Endothelial cell of umbilical vein (primary cell): Measurements from ENCODE around the gene VEGFA. TPM values are rescaled to one million over a fixed set of nuclear protein-coding genes. Genes with fewer than 3 reads are reported as not detected.

Source experiments
- BruUV-seq: library from RNA; stranded (reverse); fragments of 400-500 nt; replicated peaks from 2 replicates; lab custom pipeline; 2021; lab: Mats Ljungman, UMichigan
- CTCF ChIA-PET: fragments of 300-600, 350-600 bp; sonication (Branson Sonifier 250); formaldehyde crosslinking; loops from one replicate; lab custom pipeline; 2021; ENCODE audit warnings: antibody characterized with exemption, inconsistent platforms; lab: Charles Lee
- POLR2A ChIA-PET: fragments of 300-600, 350-600 bp; sonication (Branson Sonifier 250); formaldehyde crosslinking; loops from one replicate; lab custom pipeline; 2021; ENCODE audit warnings: antibody characterized with exemption, inconsistent platforms; lab: Charles Lee
- DNase-seq: peaks from one replicate; pipeline ENCODE4 v3.0.0-alpha.2; 2011; ENCODE audit warnings: low read depth, low spot score
- FAIRE-seq: peaks from 2 replicates; lab custom pipeline; 2011; peaks lifted over from hg19 to GRCh38; lab: Jason Lieb, UNC
- H2AFZ ChIP-seq: 2 replicates; pipeline ENCODE4 v1.6.0; 2012; ENCODE audit warnings: low read depth, low read length, control low read depth, inconsistent platforms
- H3K27ac ChIP-seq: 2 replicates; pipeline ENCODE4 v1.5.1; 2011; ENCODE audit warnings: low read depth, mild to moderate bottlenecking, control low read depth, low read length, moderate library complexity; ENCODE audit not compliant: insufficient read depth
- H3K27me3 ChIP-seq, 2 experiments: 2 replicates each; pipeline versions ENCODE4 v1.6.0 to v1.6.1; 2011; ENCODE audit warnings: low read length in 2 of 2, mixed read lengths in 1 of 2; ENCODE audit not compliant: control insufficient read depth in 2 of 2, insufficient read depth in 2 of 2
- H3K36me3 ChIP-seq, 2 experiments: 2 replicates in 1 of 2; 3 replicates in 1 of 2; pipeline ENCODE4 v1.5.1; 2011; ENCODE audit warnings: low read length in 2 of 2, mild to moderate bottlenecking in 1 of 2, moderate library complexity in 1 of 2; ENCODE audit not compliant: control insufficient read depth in 2 of 2, insufficient read depth in 2 of 2; ENCODE audit errors: extremely low read depth in 1 of 2
- H3K4me1 ChIP-seq: 3 replicates; pipeline ENCODE4 v1.5.1; 2011; ENCODE audit warnings: mild to moderate bottlenecking, low read length; ENCODE audit not compliant: control insufficient read depth, insufficient read depth; ENCODE audit errors: extremely low read depth
- H3K4me2 ChIP-seq: 2 replicates; pipeline ENCODE4 v1.6.1; 2011; ENCODE audit warnings: low read length, control low read depth, mixed read lengths; ENCODE audit not compliant: insufficient read depth
- H3K4me3 ChIP-seq, 3 experiments: fragments of 200-600 bp in 1 of 3; sonication (generic), shearing (Covaris generic) in 1 of 3; replicated peaks in 1 of 3; 2 replicates each; pipeline ENCODE4 v1.5.1; 2011 to 2016; ENCODE audit warnings: control low read depth in 3 of 3, low read length in 3 of 3, mild to moderate bottlenecking in 2 of 3, inconsistent platforms in 1 of 3, low read depth in 1 of 3, moderate library complexity in 1 of 3; ENCODE audit not compliant: insufficient read depth in 1 of 3
- H3K79me2 ChIP-seq: 2 replicates; pipeline ENCODE4 v1.6.0; 2012; ENCODE audit warnings: low read length, inconsistent platforms; ENCODE audit not compliant: control insufficient read depth, insufficient read depth
- H3K9ac ChIP-seq: replicated peaks from 2 replicates; pipeline ENCODE3; 2011; ENCODE audit warnings: low read length, control low read depth; ENCODE audit not compliant: insufficient read depth; ENCODE audit errors: extremely low read depth
- H3K9me1 ChIP-seq: replicated peaks from 3 replicates; pipeline ENCODE4 v1.6.0; 2011; ENCODE audit warnings: mild to moderate bottlenecking, low read length; ENCODE audit not compliant: control insufficient read depth, insufficient read depth; ENCODE audit errors: extremely low read depth
- H3K9me3 ChIP-seq: replicated peaks from 2 replicates; pipeline ENCODE4 v1.5.1; 2012; ENCODE audit warnings: low read length, inconsistent platforms; ENCODE audit not compliant: control insufficient read depth, insufficient read depth
- H4K20me1 ChIP-seq: replicated peaks from 2 replicates; pipeline ENCODE3; 2011; ENCODE audit warnings: mild to moderate bottlenecking, low read length; ENCODE audit not compliant: control insufficient read depth, insufficient read depth; ENCODE audit errors: extremely low read depth
- CTCF ChIP-seq, 2 donors: IDR thresholded peaks; 1 replicate in 1 of 2; 2 replicates in 1 of 2; pipeline ENCODE4 v1.5.1; 2011; ENCODE audit warnings: low read length in 2 of 2, mild to moderate bottlenecking in 2 of 2, moderate library complexity in 2 of 2, control low read depth in 1 of 2, inconsistent platforms in 1 of 2, low read depth in 1 of 2; ENCODE audit not compliant: insufficient read depth in 1 of 2; ENCODE audit errors: extremely low read depth in 1 of 2
- EZH2 ChIP-seq: IDR thresholded peaks from 2 replicates; pipeline ENCODE4 v1.6.1; 2012; ENCODE audit warnings: borderline replicate concordance, low read depth, mild to moderate bottlenecking, moderate library complexity, low read length, inconsistent platforms; ENCODE audit not compliant: severe bottlenecking
- FOS ChIP-seq: IDR thresholded peaks from 2 replicates; pipeline ENCODE4 v1.6.1; 2011; ENCODE audit warnings: mild to moderate bottlenecking, low read length, moderate library complexity, borderline replicate concordance; ENCODE audit not compliant: insufficient read depth
- GATA2 ChIP-seq: IDR thresholded peaks from 2 replicates; pipeline ENCODE4 v1.7.0; 2011; ENCODE audit warnings: low read depth, mild to moderate bottlenecking, moderate library complexity, mixed read lengths, low read length; ENCODE audit not compliant: insufficient read length, insufficient read depth
- JUN ChIP-seq: IDR thresholded peaks from 2 replicates; pipeline ENCODE4 v1.6.1; 2011; ENCODE audit warnings: borderline replicate concordance, low read depth; ENCODE audit not compliant: insufficient read length, insufficient read depth
- MAX ChIP-seq: IDR thresholded peaks from 2 replicates; pipeline ENCODE4 v1.6.1; 2011; ENCODE audit not compliant: insufficient read depth, insufficient read length
- MYC ChIP-seq: IDR thresholded peaks from one replicate; pipeline ENCODE4 v1.6.1; 2011; ENCODE audit warnings: mild to moderate bottlenecking, low read depth, low read length
- POLR2A ChIP-seq: IDR thresholded peaks from 2 replicates; pipeline ENCODE4 v1.6.1; 2012; ENCODE audit warnings: low read depth, mild to moderate bottlenecking, control low read depth, low read length
- POLR2AphosphoS5 ChIP-seq: IDR thresholded peaks from 2 replicates; pipeline ENCODE4 v1.6.1; 2012; ENCODE audit warnings: low read depth, mild to moderate bottlenecking, control low read depth, low read length, moderate library complexity; ENCODE audit not compliant: insufficient read depth
- dilution Hi-C: fragments of 300-500 bp; cut with MboI; formaldehyde crosslinking; loops from one replicate; pipeline ENCODE4 v1.15.0; 2019; ENCODE audit warnings: low sequenced_read_pairs; ENCODE audit not compliant: extremely low pct_ligation_motif_present
- intact Hi-C: fragments of 100-400 bp; cut with micrococcal nuclease; formaldehyde crosslinking; loops from one replicate; pipeline ENCODE4 v1.10.0; 2022
- polyA plus RNA-seq, 4 experiments: library from polyadenylated mRNA; depleted of rRNA in 3 of 4; stranded (reverse) in 3 of 4; unstranded in 1 of 4; fragments of >200 nt; gene quantifications; 2 replicates each; pipeline versions ENCODE4 v1.2.1 to v1.2.3, GENCODE V29; 2011 to 2012; ENCODE audit warnings: missing spikeins in 1 of 4
- total RNA-seq: library from RNA; stranded (reverse); gene quantifications from 2 replicates; pipeline ENCODE4 v1.2.3, GENCODE V29; 2021

Gene VEGFA
- total and polyA plus RNA-seq, 2 donors (not counting 3 experiments of a cell fraction or from before 2014, with no cell fraction given) = 18.1 to 19.9 TPM

GRCh38 chr6:43748765-43749164 lies 21.2 kb upstream of the VEGFA start:
- no peak overlapping the region for H3K4me2 ChIP-seq
- TF ChIP-seq MYC = no peak
- TF ChIP-seq CTCF (IDR thresholded peaks at IDR 0.05; ENCODE audit: extremely low read depth in 1 of 2, insufficient read depth in 1 of 2, low read depth in 1 of 2, low read length in 2 of 2) = no peak
- TF ChIP-seq MAX = no peak
- TF ChIP-seq JUN = no peak
- TF ChIP-seq EZH2 = no peak
- no peak for TF ChIP-seq GATA2
- no peak for TF ChIP-seq POLR2A
- TF ChIP-seq FOS = no peak
- no peak for TF ChIP-seq POLR2AphosphoS5
- H3K27ac ChIP-seq = no peak overlapping the region
- ChIA-PET CTCF (interaction anchor here (0.9 to 1.2 kb wide), 3 partner anchors 9 to 78 kb away, joined by 3 read pairs; no protein-coding TSS in a partner anchor), POLR2A (no interaction called here)
- DNase-seq (no peak), FAIRE-seq (no peak)
- H3K36me3 ChIP-seq = no peaks in the 10 kb centered on the region
- intact Hi-C loops = no loop called here
- H3K9ac ChIP-seq = no peak overlapping the region
- H4K20me1 ChIP-seq = no peaks in the 10 kb centered on the region
- H3K4me3 ChIP-seq = no peak overlapping the region
- H2AFZ ChIP-seq = no peak overlapping the region
- H3K4me1 ChIP-seq = peaks cover 13% of the 10 kb centered on the region
- no peaks in the 10 kb centered on the region for H3K79me2 ChIP-seq
- H3K9me3 ChIP-seq = no peaks in the 10 kb centered on the region
- H3K27me3 ChIP-seq = no peaks in the 10 kb centered on the region
- no TSS peak for BruUV-seq
- H3K9me1 ChIP-seq = no peaks in the 10 kb centered on the region
- dilution Hi-C loops = no loop called here
